Hepatocyte (in vitro differentiated cells): Measurements from ENCODE around the gene SLC17A7. TPM values are rescaled to one million over a fixed set of nuclear protein-coding genes. Genes with fewer than 3 reads are reported as not detected.

Experiments used
- DNase-seq: peaks from one replicate; pipeline ENCODE4 v3.0.0-alpha.2; 2016; ENCODE audit warnings: low spot score
- H2AFZ ChIP-seq: fragments of 200-600 bp; sonication (generic); 2 replicates; pipeline ENCODE4 v1.6.0; 2016; ENCODE audit warnings: antibody characterized with exemption, mild to moderate bottlenecking
- H3K27ac ChIP-seq: fragments of 200-600 bp; sonication (generic); 2 replicates; pipeline ENCODE4 v1.5.1; 2016; ENCODE audit warnings: mild to moderate bottlenecking
- H3K27me3 ChIP-seq: fragments of 200-600 bp; sonication (generic); 2 replicates; pipeline ENCODE4 v1.6.1; 2016
- H3K36me3 ChIP-seq: fragments of 200-600 bp; sonication (generic); replicated peaks from 2 replicates; pipeline ENCODE4 v1.5.1; 2016; ENCODE audit warnings: low read depth; ENCODE audit not compliant: insufficient read depth
- H3K4me1 ChIP-seq: fragments of 200-600 bp; sonication (generic); 2 replicates; pipeline ENCODE4 v1.5.1; 2016; ENCODE audit warnings: mild to moderate bottlenecking, moderate library complexity; ENCODE audit not compliant: insufficient read depth
- H3K4me2 ChIP-seq: fragments of 200-600 bp; sonication (generic); 2 replicates; pipeline ENCODE4 v1.6.0; 2016
- H3K4me3 ChIP-seq: fragments of 200-600 bp; sonication (generic); 2 replicates; pipeline ENCODE4 v1.5.1; 2016; ENCODE audit warnings: mild to moderate bottlenecking
- H3K79me2 ChIP-seq: fragments of 200-600 bp; sonication (generic); 2 replicates; pipeline ENCODE4 v1.6.0; 2017; ENCODE audit warnings: mild to moderate bottlenecking
- H3K9me2 ChIP-seq: fragments of 200-600 bp; sonication (generic); replicated peaks from 2 replicates; pipeline ENCODE4 v1.6.0; 2017; ENCODE audit warnings: mild to moderate bottlenecking; ENCODE audit not compliant: insufficient read depth
- H3K9me3 ChIP-seq: fragments of 200-600 bp; sonication (generic); 2 replicates; pipeline ENCODE4 v1.5.1; 2016; ENCODE audit warnings: low read depth, mild to moderate bottlenecking
- H4K20me1 ChIP-seq: fragments of 200-600 bp; sonication (generic); 2 replicates; pipeline ENCODE4 v1.6.0; 2016; ENCODE audit warnings: mild to moderate bottlenecking; ENCODE audit not compliant: insufficient read depth, poor library complexity, severe bottlenecking
- CTCF ChIP-seq: fragments of 200-600 bp; sonication (generic); IDR thresholded peaks from 2 replicates; pipeline ENCODE4 v1.5.1; 2016; ENCODE audit warnings: antibody characterized with exemption, mild to moderate bottlenecking; ENCODE audit not compliant: poor library complexity
- EZH2 ChIP-seq: fragments of 200-600 bp; sonication (generic); IDR thresholded peaks from 2 replicates; pipeline ENCODE4 v1.6.1; 2016; ENCODE audit warnings: antibody characterized with exemption, mild to moderate bottlenecking, borderline replicate concordance
- EZH2phosphoT487 ChIP-seq: fragments of 200-600 bp; sonication (generic); IDR thresholded peaks from one replicate; pipeline ENCODE4 v1.6.1; 2018; ENCODE audit warnings: antibody characterized with exemption, mild to moderate bottlenecking, low read depth, moderate library complexity; ENCODE audit not compliant: unreplicated experiment, severe bottlenecking
- WGBS: methylation state at CpG from one replicate; pipeline ENCODE4 v1.1.6; 2016; ENCODE audit warnings: low lambda C conversion rate; ENCODE audit errors: missing lambda C conversion rate; 5-methylcytosine and 5-hydroxymethylcytosine counted together
- polyA plus RNA-seq: library from polyadenylated mRNA; unstranded; fragments of >200 nt; fragmentation: Nextera tagmentation; extraction: Ambion mirVana; gene quantifications from 2 replicates; pipeline ENCODE4 v1.2.1, GENCODE V29; 2016
- total RNA-seq: library from RNA; depleted of rRNA; stranded (reverse); fragments of >200 nt; gene quantifications from 2 replicates; pipeline ENCODE4 v1.2.3, GENCODE V29; 2014

Gene SLC17A7
- total and polyA plus RNA-seq, 2 experiments from 2014 or later, result 0.13 to 0.51 TPM

GRCh38 chr19:49403404-49404187 lies 37.7 kb downstream of the SLC17A7 start:
- Histone ChIP-seq H3K4me2 (no peak overlapping the region), H3K36me3 (no peaks in the 10 kb centered on the region), H3K27me3 (no peaks in the 10 kb centered on the region), H3K4me1 (no peaks in the 10 kb centered on the region), H3K27ac (peak overlapping the region; percentile 51), H2AFZ (no peak overlapping the region), H3K9me2 (no peaks in the 10 kb centered on the region), H3K4me3 (no peak overlapping the region), H3K79me2 (no peaks in the 10 kb centered on the region), H3K9me3 (no peaks in the 10 kb centered on the region), H4K20me1 (no peaks in the 10 kb centered on the region)
- WGBS, result 21% methylated on average over 7 of the region's 7 CpGs
- TF ChIP-seq EZH2 (no peak), CTCF (no peak), EZH2phosphoT487 (no peak)
- no peak for DNase-seq

GRCh38 chr19:49400029-49400428 lies 41.3 kb downstream of the SLC17A7 start:
- TF ChIP-seq CTCF, result no peak
- TF ChIP-seq EZH2, result no peak
- TF ChIP-seq EZH2phosphoT487, result no peak
- WGBS, result 84% methylated on average over 6 of the region's 6 CpGs
- Histone ChIP-seq H3K27me3 (no peaks in the 10 kb centered on the region), H3K27ac (no peak overlapping the region), H3K79me2 (no peaks in the 10 kb centered on the region), H3K36me3 (no peaks in the 10 kb centered on the region), H3K4me2 (no peak overlapping the region), H3K4me3 (no peak overlapping the region), H3K4me1 (no peaks in the 10 kb centered on the region), H3K9me2 (no peaks in the 10 kb centered on the region), H2AFZ (no peak overlapping the region), H4K20me1 (no peaks in the 10 kb centered on the region), H3K9me3 (no peaks in the 10 kb centered on the region)
- no peak for DNase-seq

- Histone ChIP-seq H3K4me3 (no peak overlapping the region), H3K36me3 (no peaks in the 10 kb centered on the region), H3K4me1 (no peaks in the 10 kb centered on the region), H3K27ac (no peak overlapping the region), H3K27me3 (no peaks in the 10 kb centered on the region), H2AFZ (no peak overlapping the region), H3K79me2 (no peaks in the 10 kb centered on the region), H3K4me2 (no peak overlapping the region), H3K9me2 (no peaks in the 10 kb centered on the region), H4K20me1 (no peaks in the 10 kb centered on the region), H3K9me3 (no peaks in the 10 kb centered on the region)
- TF ChIP-seq EZH2 (no peak), EZH2phosphoT487 (no peak), CTCF (no peak)
- 83% methylated on average over 6 of the region's 6 CpGs for WGBS
- no peak for DNase-seq
These were observed 42.4 kb downstream of the SLC17A7 start for GRCh38 chr19:49398931-49399330.
